ENCODE data around the gene ZBTB4. TPM values are rescaled to one million over a fixed set of nuclear protein-coding genes. Genes with fewer than 3 reads are reported as not detected.
"Not testable (repeated sequence)": the region's sequence is repeated elsewhere in the genome, so short reads cannot be mapped to it uniquely, and the experiment has no call there.

Gene ZBTB4
- total RNA-seq, 1 experiment from 2014 or later = 15.5 TPM

- peak; percentile 85 to 89 for DNase-seq
- TSS peak; percentile 71 for BruUV-seq (replicated peaks)
- peak overlapping the region; percentile 97 for H3K4me3 Mint-ChIP-seq (ENCODE audit: unreplicated experiment)
- Histone ChIP-seq H3K9me3 (no peaks in the 10 kb centered on the region), H3K36me3 (ENCODE audit: control insufficient read depth, insufficient read depth, low read length) (no peaks in the 10 kb centered on the region), H3K4me3 (ENCODE audit: low read depth, low read length) (peak overlapping the region; percentile 71), H3K27me3 (replicated peaks; ENCODE audit: control insufficient read depth, insufficient read depth, low read length) (no peaks in the 10 kb centered on the region), H3K4me1 (peaks cover 14% of the 10 kb centered on the region)
- H3K27ac Mint-ChIP-seq (ENCODE audit: unreplicated experiment) = peak overlapping the region; percentile 98
- ChIA-PET POLR2A (interaction anchor here (0.6 to 1.1 kb wide), 8 partner anchors 12 to 247 kb away, joined by 3 to 8 read pairs (median 4); partner anchors contain the start of genes TMEM102 and TMEM256), CTCF (interaction anchor here (0.6 kb wide), 2 partner anchors 12 to 52 kb away, joined by 3 to 4 read pairs; no protein-coding TSS in a partner anchor)
- H3K4me1 Mint-ChIP-seq (ENCODE audit: low read depth, unreplicated experiment) = peaks cover 31% of the 10 kb centered on the region
- H3K36me3 Mint-ChIP-seq (ENCODE audit: insufficient read depth, unreplicated experiment) = peaks cover 46% of the 10 kb centered on the region
- intact Hi-C loops (cut with micrococcal nuclease; ENCODE audit: unreplicated experiment) = loop anchor here (1.0 to 5.0 kb wide), 3 partner anchors 46 to 176 kb away; partner anchors contain the start of gene EIF5A
- TF ChIP-seq, protein P1, sequence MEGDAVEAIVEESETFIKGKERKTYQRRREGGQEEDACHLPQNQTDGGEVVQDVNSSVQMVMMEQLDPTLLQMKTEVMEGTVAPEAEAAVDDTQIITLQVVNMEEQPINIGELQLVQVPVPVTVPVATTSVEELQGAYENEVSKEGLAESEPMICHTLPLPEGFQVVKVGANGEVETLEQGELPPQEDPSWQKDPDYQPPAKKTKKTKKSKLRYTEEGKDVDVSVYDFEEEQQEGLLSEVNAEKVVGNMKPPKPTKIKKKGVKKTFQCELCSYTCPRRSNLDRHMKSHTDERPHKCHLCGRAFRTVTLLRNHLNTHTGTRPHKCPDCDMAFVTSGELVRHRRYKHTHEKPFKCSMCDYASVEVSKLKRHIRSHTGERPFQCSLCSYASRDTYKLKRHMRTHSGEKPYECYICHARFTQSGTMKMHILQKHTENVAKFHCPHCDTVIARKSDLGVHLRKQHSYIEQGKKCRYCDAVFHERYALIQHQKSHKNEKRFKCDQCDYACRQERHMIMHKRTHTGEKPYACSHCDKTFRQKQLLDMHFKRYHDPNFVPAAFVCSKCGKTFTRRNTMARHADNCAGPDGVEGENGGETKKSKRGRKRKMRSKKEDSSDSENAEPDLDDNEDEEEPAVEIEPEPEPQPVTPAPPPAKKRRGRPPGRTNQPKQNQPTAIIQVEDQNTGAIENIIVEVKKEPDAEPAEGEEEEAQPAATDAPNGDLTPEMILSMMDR (IDR thresholded peaks at IDR 0.05; ENCODE audit: insufficient read depth in 1 of 2, low read depth in 1 of 2, low read length in 1 of 2, severe bottlenecking in 1 of 2, unreplicated experiment in 1 of 2) = no peak
- no peaks in the 10 kb centered on the region for H3K27me3 Mint-ChIP-seq (ENCODE audit: insufficient read depth, unreplicated experiment)
- H3K9me3 Mint-ChIP-seq (ENCODE audit: unreplicated experiment) = no peaks in the 10 kb centered on the region
Measured at GRCh38 chr17:7483255-7484066, 4.0 kb upstream of the ZBTB4 start.

GRCh38 chr17:7482742-7483088, 3.3 kb upstream of the ZBTB4 start:
- BruUV-seq (replicated peaks); CTCF ChIA-PET; H3K9me3 Mint-ChIP-seq (ENCODE audit: unreplicated experiment); DNase-seq; H3K27me3 Mint-ChIP-seq (ENCODE audit: insufficient read depth, unreplicated experiment); POLR2A ChIA-PET; H3K9me3 ChIP-seq; H3K36me3 ChIP-seq (ENCODE audit: control insufficient read depth, insufficient read depth, low read length); H3K27me3 ChIP-seq (replicated peaks; ENCODE audit: control insufficient read depth, insufficient read depth, low read length): not testable (repeated sequence)
- peak overlapping the region; percentile 98 for H3K27ac Mint-ChIP-seq (ENCODE audit: unreplicated experiment)
- H3K4me1 Mint-ChIP-seq (ENCODE audit: low read depth, unreplicated experiment) = peaks cover 35% of the 10 kb centered on the region
- intact Hi-C loops (cut with micrococcal nuclease; ENCODE audit: unreplicated experiment) = loop anchor here (1.0 to 5.0 kb wide), 3 partner anchors 45 to 175 kb away; partner anchors contain the start of gene EIF5A
- Histone ChIP-seq H3K4me1 (peaks cover 14% of the 10 kb centered on the region), H3K4me3 (ENCODE audit: low read depth, low read length) (peak overlapping the region; percentile 71)
- H3K4me3 Mint-ChIP-seq (ENCODE audit: unreplicated experiment) = peak overlapping the region; percentile 97
- H3K36me3 Mint-ChIP-seq (ENCODE audit: insufficient read depth, unreplicated experiment) = peaks cover 49% of the 10 kb centered on the region

- BruUV-seq (replicated peaks); H3K4me3 ChIP-seq (ENCODE audit: low read depth, low read length); DNase-seq; H3K9me3 ChIP-seq; H3K9me3 Mint-ChIP-seq (ENCODE audit: unreplicated experiment); H3K27me3 Mint-ChIP-seq (ENCODE audit: insufficient read depth, unreplicated experiment); CTCF ChIA-PET; H3K36me3 ChIP-seq (ENCODE audit: control insufficient read depth, insufficient read depth, low read length); H3K27me3 ChIP-seq (replicated peaks; ENCODE audit: control insufficient read depth, insufficient read depth, low read length): not testable (repeated sequence)
- Mint-ChIP-seq H3K4me1 (ENCODE audit: low read depth, unreplicated experiment) (peaks cover 32% of the 10 kb centered on the region), H3K27ac (ENCODE audit: unreplicated experiment) (peak overlapping the region; percentile 98), H3K4me3 (ENCODE audit: unreplicated experiment) (peak overlapping the region; percentile 97), H3K36me3 (ENCODE audit: insufficient read depth, unreplicated experiment) (peaks cover 48% of the 10 kb centered on the region)
- POLR2A ChIA-PET = interaction anchor here (0.7 kb wide), 1 partner anchor 112 kb away, joined by 3 read pairs; no protein-coding TSS in a partner anchor
- peaks cover 16% of the 10 kb centered on the region for H3K4me1 ChIP-seq
- intact Hi-C loops (cut with micrococcal nuclease; ENCODE audit: unreplicated experiment) = loop anchor here (2.0 to 5.0 kb wide), 3 partner anchors 27 to 175 kb away; partner anchors contain the start of gene EIF5A
Measured at GRCh38 chr17:7481842-7482741, 2.7 kb upstream of the ZBTB4 start.

- H3K4me1 ChIP-seq = peaks cover 23% of the 10 kb centered on the region
- H3K36me3 ChIP-seq (ENCODE audit: control insufficient read depth, insufficient read depth, low read length); CTCF ChIA-PET; H3K9me3 Mint-ChIP-seq (ENCODE audit: unreplicated experiment); DNase-seq; BruUV-seq (replicated peaks); H3K27me3 ChIP-seq (replicated peaks; ENCODE audit: control insufficient read depth, insufficient read depth, low read length); H3K27me3 Mint-ChIP-seq (ENCODE audit: insufficient read depth, unreplicated experiment); H3K9me3 ChIP-seq; H3K4me3 ChIP-seq (ENCODE audit: low read depth, low read length): not testable (repeated sequence)
- POLR2A ChIA-PET = interaction anchor here (0.7 kb wide), 1 partner anchor 111 kb away, joined by 3 read pairs; no protein-coding TSS in a partner anchor
- intact Hi-C loops (cut with micrococcal nuclease; ENCODE audit: unreplicated experiment) = loop anchor here (2.0 to 5.0 kb wide), 3 partner anchors 26 to 174 kb away; partner anchors contain the start of gene EIF5A
- Mint-ChIP-seq H3K36me3 (ENCODE audit: insufficient read depth, unreplicated experiment) (peaks cover 47% of the 10 kb centered on the region), H3K4me3 (ENCODE audit: unreplicated experiment) (peak within 1 kb of the TSS; percentile 86), H3K4me1 (ENCODE audit: low read depth, unreplicated experiment) (peaks cover 38% of the 10 kb centered on the region), H3K27ac (ENCODE audit: unreplicated experiment) (peak within 1 kb of the TSS; percentile 96)
Measured at GRCh38 chr17:7481275-7481674, 1.8 kb upstream of the ZBTB4 start, which contains the start of gene SLC35G6. Gene SLC35G6 (plus strand): TSS chr17:7481446. CDS start chr17:7481517, 71 bp downstream.
